Lung (tissue), 12 donors: ENCODE data around the gene AHNAK. TPM values are rescaled to one million over a fixed set of nuclear protein-coding genes. Genes with fewer than 3 reads are reported as not detected.

ENCODE experiments used
- ATAC-seq: fragments of 200-7000 bp; cut with Tn5 transposase; one replicate; pipeline ENCODE4 v1.9.1; 2020; ENCODE audit warnings: moderate number of reproducible peaks; ENCODE audit not compliant: insufficient read depth, low FRiP score
- DNase-seq, 3 donors: peaks; one replicate each; pipeline ENCODE4 v3.0.0-alpha.2; 2013 to 2017
- H3K27ac ChIP-seq, 2 donors: one replicate each; pipeline ENCODE4 v1.5.1; 2013; ENCODE audit warnings: mild to moderate bottlenecking in 2 of 2, moderate library complexity in 2 of 2, control low read depth in 1 of 2, inconsistent platforms in 1 of 2, low read depth in 1 of 2, low read length in 1 of 2
- H3K27me3 ChIP-seq, 3 donors: one replicate each; pipeline ENCODE4 v1.5.1; 2013; ENCODE audit warnings: low read length in 2 of 3; ENCODE audit not compliant: control insufficient read depth in 3 of 3, insufficient read depth in 3 of 3
- H3K36me3 ChIP-seq, 4 donors: one replicate each; pipeline ENCODE4 v1.5.1; 2013; ENCODE audit warnings: low read length in 4 of 4, mild to moderate bottlenecking in 1 of 4, moderate library complexity in 1 of 4; ENCODE audit not compliant: control insufficient read depth in 4 of 4, insufficient read depth in 4 of 4
- H3K4me1 ChIP-seq, 5 donors: one replicate each; pipeline ENCODE4 v1.5.1; 2013; ENCODE audit warnings: low read length in 5 of 5, mild to moderate bottlenecking in 2 of 5, moderate library complexity in 1 of 5; ENCODE audit not compliant: control insufficient read depth in 5 of 5, insufficient read depth in 5 of 5
- H3K4me3 ChIP-seq: one replicate; pipeline ENCODE4 v1.5.1; 2013; ENCODE audit warnings: mild to moderate bottlenecking, control low read depth, moderate library complexity
- H3K9ac ChIP-seq, 2 donors: one replicate each; pipeline ENCODE4 v1.5.1; 2013; ENCODE audit warnings: low read length in 2 of 2, control low read depth in 1 of 2; ENCODE audit not compliant: insufficient read depth in 1 of 2
- H3K9me3 ChIP-seq, 4 donors: one replicate each; pipeline ENCODE4 v1.5.1; 2013; ENCODE audit warnings: low read length in 3 of 4, mild to moderate bottlenecking in 1 of 4, moderate library complexity in 1 of 4; ENCODE audit not compliant: control insufficient read depth in 4 of 4, insufficient read depth in 3 of 4
- CTCF ChIP-seq: IDR thresholded peaks from 2 replicates; pipeline ENCODE4 v1.5.1; 2012; ENCODE audit warnings: mild to moderate bottlenecking; ENCODE audit errors: control extremely low read depth, extremely low read depth
- WGBS, 2 donors: extraction: QIAGEN DNeasy Blood & Tissue Kit; methylation state at CpG; one replicate each; pipeline ENCODE4 v1.1.7; 2013; 5-methylcytosine and 5-hydroxymethylcytosine counted together
- polyA plus RNA-seq, 2 donors: library from polyadenylated mRNA; stranded (reverse); fragments of 200-250 nt; gene quantifications; one replicate each; pipeline ENCODE4 v1.2.1, GENCODE V29; 2013
- total RNA-seq, 2 donors: library from RNA; depleted of rRNA in 1 of 2; stranded (reverse); fragments of >200 nt in 1 of 2; gene quantifications; one replicate each; pipeline ENCODE4 v1.2.1, GENCODE V29; 2014 to 2021
- donor health status: control.
- donor health status: control.
- donor health status: Bipolar disorder and iron deficiency.
- donor health status: healthy.
- donor health status: DM: yes; HTN: yes; CAD: no.

AHNAK gene
- total and polyA plus RNA-seq, 4 donors: 66.5 to 707 (median 238) TPM

GRCh38 chr11:62548545-62549335 lies 2.1 kb upstream of the AHNAK start:
- peak overlapping the region; percentile 23 to 37 for H3K27ac ChIP-seq
- H3K36me3 ChIP-seq: no peaks in the 10 kb centered on the region
- peaks cover 11 to 55% (median 23%) of the 10 kb centered on the region in 5 donors for H3K4me1 ChIP-seq
- no peak overlapping the region for H3K4me3 ChIP-seq
- no peak for TF ChIP-seq CTCF
- no peaks in the 10 kb centered on the region for H3K9me3 ChIP-seq
- no peaks in the 10 kb centered on the region for H3K27me3 ChIP-seq
- H3K9ac ChIP-seq: no peak overlapping the region
- no peak for ATAC-seq
- peak in 1 of 3 donors; percentile 42 for DNase-seq
- WGBS, 2 donors: 60 to 78% methylated on average over 17 of the region's 17 CpGs

DNA sequence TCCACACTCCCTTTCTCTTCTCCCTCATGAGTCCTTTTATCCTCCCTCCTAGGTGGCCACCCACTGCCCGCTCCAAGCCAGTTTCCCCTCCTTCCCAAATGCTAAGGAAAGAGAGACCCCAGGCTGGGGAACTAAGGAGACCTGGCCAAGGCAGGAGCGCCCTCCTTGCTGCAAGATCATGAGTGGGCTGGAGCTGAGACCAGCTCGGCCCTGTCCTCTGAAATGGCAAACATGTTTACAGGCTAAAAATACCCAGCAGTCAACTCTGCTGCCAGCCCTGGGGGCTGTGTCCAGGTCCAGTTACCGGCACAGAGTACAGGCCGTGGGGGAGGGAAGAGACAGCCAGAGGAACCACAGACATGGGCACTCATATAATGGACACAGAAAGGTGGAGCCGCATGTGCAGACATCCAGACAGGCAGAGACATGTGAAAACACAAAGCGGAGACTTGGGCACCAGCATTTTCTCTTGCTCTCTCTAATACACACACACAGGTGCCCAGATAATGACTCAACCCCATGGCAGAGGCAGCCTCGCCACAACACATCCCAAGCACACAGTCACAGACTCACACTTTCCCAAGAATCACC lies 1.2 kb upstream of the AHNAK start:
- Histone ChIP-seq H3K4me1 (peaks cover 11 to 55% (median 23%) of the 10 kb centered on the region in 5 donors), H3K36me3 (no peaks in the 10 kb centered on the region), H3K27me3 (no peaks in the 10 kb centered on the region), H3K9me3 (no peaks in the 10 kb centered on the region), H3K4me3 (no peak overlapping the region), H3K27ac (peak overlapping the region; percentile 87 to 100), H3K9ac (no peak overlapping the region)
- 48 to 71% methylated on average over 8 of the region's 8 CpGs for WGBS, 2 donors
- DNase-seq: peak in 1 of 3 donors; percentile 24
- TF ChIP-seq CTCF: no peak
- ATAC-seq: no peak

- Histone ChIP-seq H3K36me3 (no peaks in the 10 kb centered on the region), H3K4me3 (peak overlapping the region; percentile 15), H3K9me3 (no peaks in the 10 kb centered on the region), H3K4me1 (peaks cover 9 to 55% (median 29%) of the 10 kb centered on the region in 5 donors), H3K9ac (peak overlapping the region in 1 of 2 donors; percentile 77), H3K27ac (peak overlapping the region; percentile 87 to 100), H3K27me3 (no peaks in the 10 kb centered on the region)
- WGBS, 2 donors: 8 to 19% methylated on average over 35 to 40 of the region's 40 CpGs
- ATAC-seq (no peak), DNase-seq (peak in 1 of 3 donors; percentile 70)
- no peak for TF ChIP-seq CTCF
Measured at GRCh38 chr11:62546929-62547625, 471 bp upstream of the AHNAK start.
